ENCODE data around the gene RAB20. TPM values are rescaled to one million over a fixed set of nuclear protein-coding genes. Genes with fewer than 3 reads are reported as not detected.

Gene RAB20
- total RNA-seq, 4 donors from 2014 or later: 0.77 to 12.4 (median 9.1) TPM

DNA sequence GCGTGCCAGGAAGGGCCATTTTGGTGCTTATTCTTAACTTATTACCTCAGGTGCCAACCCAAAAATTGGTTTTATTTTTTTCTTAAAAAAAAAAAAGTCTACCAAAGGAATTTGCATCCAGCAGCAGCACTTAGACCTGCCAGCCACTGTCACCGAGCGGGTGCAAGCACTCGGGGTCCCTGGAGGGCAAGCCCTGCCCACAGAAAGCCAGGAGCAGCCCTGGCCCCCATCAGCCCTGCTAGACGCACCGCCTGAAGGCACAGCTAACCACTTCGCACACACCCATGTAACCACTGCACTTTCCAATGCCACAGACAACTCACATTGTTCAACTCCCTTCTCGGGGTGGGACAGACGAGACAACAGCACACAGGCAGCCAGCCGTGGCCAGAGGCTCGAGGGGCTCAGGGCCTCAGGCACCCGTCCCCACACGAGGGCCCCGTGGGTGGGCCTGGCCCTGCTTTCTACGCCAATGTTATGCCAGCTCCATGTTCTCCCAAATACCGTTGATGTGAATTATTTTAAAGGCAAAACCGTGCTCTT is 49.3 kb downstream of the RAB20 start:
- TF ChIP-seq POLR2A (IDR thresholded peaks at IDR 0.05) (no peak), CTCF (IDR thresholded peaks at IDR 0.05) (no peak)
- no peak overlapping the region for H3K27ac ChIP-seq
- intact Hi-C loops (cut with DNase I; ENCODE audit: low total_unique reads): no loop called here
- no peak for DNase-seq
- no peaks in the 10 kb centered on the region for H3K36me3 ChIP-seq
- H3K9me3 ChIP-seq: no peaks in the 10 kb centered on the region
- no peaks in the 10 kb centered on the region for H3K4me1 ChIP-seq
- no peaks in the 10 kb centered on the region for H3K27me3 ChIP-seq
- H3K4me3 ChIP-seq: no peak overlapping the region

- no peak for DNase-seq
- Histone ChIP-seq H3K27ac (no peak overlapping the region), H3K4me1 (peaks cover 0 to 6% of the 10 kb centered on the region in 2 donors), H3K4me3 (no peak overlapping the region), H3K27me3 (no peaks in the 10 kb centered on the region), H3K9me3 (no peaks in the 10 kb centered on the region), H3K36me3 (no peaks in the 10 kb centered on the region)
- TF ChIP-seq CTCF (IDR thresholded peaks at IDR 0.05) (no peak), POLR2A (IDR thresholded peaks at IDR 0.05) (no peak)
- intact Hi-C loops (cut with DNase I; ENCODE audit: low total_unique reads): no loop called here
Observed at GRCh38 chr13:110511509-110512181, 49.9 kb downstream of the RAB20 start.

GRCh38 chr13:110509971-110510786 is 51.3 kb downstream of the RAB20 start:
- DNase-seq: no peak
- peaks cover 0 to 6% of the 10 kb centered on the region in 2 donors for H3K4me1 ChIP-seq
- no peaks in the 10 kb centered on the region for H3K9me3 ChIP-seq
- intact Hi-C loops (cut with DNase I; ENCODE audit: low total_unique reads): no loop called here
- no peaks in the 10 kb centered on the region for H3K27me3 ChIP-seq
- H3K27ac ChIP-seq: no peak overlapping the region
- TF ChIP-seq POLR2A (IDR thresholded peaks at IDR 0.05) (no peak), CTCF (IDR thresholded peaks at IDR 0.05) (no peak)
- H3K4me3 ChIP-seq: no peak overlapping the region
- H3K36me3 ChIP-seq: no peaks in the 10 kb centered on the region

GRCh38 chr13:110509478-110509926 is 52.0 kb downstream of the RAB20 start:
- Histone ChIP-seq H3K36me3 (no peaks in the 10 kb centered on the region), H3K4me3 (no peak overlapping the region), H3K9me3 (no peaks in the 10 kb centered on the region), H3K4me1 (peaks cover 0 to 6% of the 10 kb centered on the region in 2 donors), H3K27me3 (no peaks in the 10 kb centered on the region), H3K27ac (no peak overlapping the region)
- DNase-seq: no peak
- no peak for TF ChIP-seq POLR2A (IDR thresholded peaks at IDR 0.05)
- TF ChIP-seq CTCF (IDR thresholded peaks at IDR 0.05): no peak
- intact Hi-C loops (cut with DNase I; ENCODE audit: low total_unique reads): no loop called here
